Neural crest cell (in vitro differentiated cells): Measurements from ENCODE around the gene GRIK2. TPM values are rescaled to one million over a fixed set of nuclear protein-coding genes. Genes with fewer than 3 reads are reported as not detected.

Source experiments
- DNase-seq: peaks from one replicate; pipeline ENCODE4 v3.0.0; 2021; ENCODE audit warnings: low read depth, mixed read lengths, low spot score
- H3K27ac Mint-ChIP-seq: one replicate; pipeline ENCODE4 v1.8.0; 2021; ENCODE audit warnings: mild to moderate bottlenecking, mixed read lengths; ENCODE audit not compliant: unreplicated experiment
- H3K27me3 Mint-ChIP-seq: 2 replicates; pipeline ENCODE4 v1.8.0; 2021; ENCODE audit warnings: low read depth, mild to moderate bottlenecking, mixed read lengths
- H3K36me3 Mint-ChIP-seq: 2 replicates; pipeline ENCODE4 v1.8.0; 2021; ENCODE audit warnings: low read depth, mild to moderate bottlenecking, mixed read lengths
- H3K4me1 Mint-ChIP-seq: 2 replicates; pipeline ENCODE4 v1.8.0; 2021; ENCODE audit warnings: mixed read lengths
- H3K4me3 Mint-ChIP-seq: one replicate; pipeline ENCODE4 v1.8.0; 2021; ENCODE audit warnings: mild to moderate bottlenecking, mixed read lengths
- H3K9me3 Mint-ChIP-seq: 2 replicates; pipeline ENCODE4 v1.8.0; 2021; ENCODE audit warnings: mixed read lengths
- total RNA-seq: library from RNA; stranded (reverse); gene quantifications from 2 replicates; pipeline ENCODE4 v1.2.1, GENCODE V29; 2021
- TF ChIP-seq, protein P1 (sequence below): fragments of 200-600 bp; sonication (generic); conservative IDR thresholded peaks from 2 replicates; pipeline ENCODE4 v1.5.0; 2021; ENCODE audit warnings: antibody characterized with exemption, mild to moderate bottlenecking

GRIK2 gene
- total RNA-seq, 1 donor from 2014 or later: 10.5 TPM

DNA sequence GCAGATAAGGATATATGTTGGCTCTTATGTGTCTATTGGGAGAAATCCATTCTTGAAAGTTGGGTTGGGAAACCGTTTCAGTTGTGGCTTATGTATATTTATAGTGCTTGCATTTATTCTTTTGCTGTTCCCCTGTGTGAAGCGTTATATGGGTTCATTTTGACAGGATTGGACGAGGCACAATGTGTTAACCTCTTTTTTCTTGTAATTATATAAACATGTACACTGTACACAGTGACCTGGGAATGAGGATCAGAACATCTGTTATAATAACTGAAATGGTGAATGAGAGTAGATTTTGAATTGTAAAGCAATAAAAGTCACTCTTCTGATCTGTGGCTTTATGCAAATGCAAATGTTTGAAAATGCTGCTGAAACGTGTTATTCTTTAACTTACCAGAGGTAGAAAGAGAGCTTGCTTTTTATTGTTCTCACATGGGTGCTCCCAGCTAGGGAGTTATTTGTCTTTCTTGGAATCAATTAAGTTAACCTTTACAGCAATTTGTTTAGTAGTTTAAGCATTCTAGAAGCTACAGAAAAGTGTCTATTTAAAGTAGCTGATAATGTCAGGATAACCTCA lies 213.7 kb downstream of the GRIK2 start:
- peaks cover under 1% of the 10 kb centered on the region for H3K9me3 Mint-ChIP-seq
- H3K27me3 Mint-ChIP-seq: no peaks in the 10 kb centered on the region
- no peak for DNase-seq
- H3K4me3 Mint-ChIP-seq: no peak overlapping the region
- TF ChIP-seq, protein P1, sequence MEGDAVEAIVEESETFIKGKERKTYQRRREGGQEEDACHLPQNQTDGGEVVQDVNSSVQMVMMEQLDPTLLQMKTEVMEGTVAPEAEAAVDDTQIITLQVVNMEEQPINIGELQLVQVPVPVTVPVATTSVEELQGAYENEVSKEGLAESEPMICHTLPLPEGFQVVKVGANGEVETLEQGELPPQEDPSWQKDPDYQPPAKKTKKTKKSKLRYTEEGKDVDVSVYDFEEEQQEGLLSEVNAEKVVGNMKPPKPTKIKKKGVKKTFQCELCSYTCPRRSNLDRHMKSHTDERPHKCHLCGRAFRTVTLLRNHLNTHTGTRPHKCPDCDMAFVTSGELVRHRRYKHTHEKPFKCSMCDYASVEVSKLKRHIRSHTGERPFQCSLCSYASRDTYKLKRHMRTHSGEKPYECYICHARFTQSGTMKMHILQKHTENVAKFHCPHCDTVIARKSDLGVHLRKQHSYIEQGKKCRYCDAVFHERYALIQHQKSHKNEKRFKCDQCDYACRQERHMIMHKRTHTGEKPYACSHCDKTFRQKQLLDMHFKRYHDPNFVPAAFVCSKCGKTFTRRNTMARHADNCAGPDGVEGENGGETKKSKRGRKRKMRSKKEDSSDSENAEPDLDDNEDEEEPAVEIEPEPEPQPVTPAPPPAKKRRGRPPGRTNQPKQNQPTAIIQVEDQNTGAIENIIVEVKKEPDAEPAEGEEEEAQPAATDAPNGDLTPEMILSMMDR: no peak
- H3K27ac Mint-ChIP-seq: no peak overlapping the region
- H3K36me3 Mint-ChIP-seq: no peaks in the 10 kb centered on the region
- H3K4me1 Mint-ChIP-seq: peaks cover 6% of the 10 kb centered on the region

DNA sequence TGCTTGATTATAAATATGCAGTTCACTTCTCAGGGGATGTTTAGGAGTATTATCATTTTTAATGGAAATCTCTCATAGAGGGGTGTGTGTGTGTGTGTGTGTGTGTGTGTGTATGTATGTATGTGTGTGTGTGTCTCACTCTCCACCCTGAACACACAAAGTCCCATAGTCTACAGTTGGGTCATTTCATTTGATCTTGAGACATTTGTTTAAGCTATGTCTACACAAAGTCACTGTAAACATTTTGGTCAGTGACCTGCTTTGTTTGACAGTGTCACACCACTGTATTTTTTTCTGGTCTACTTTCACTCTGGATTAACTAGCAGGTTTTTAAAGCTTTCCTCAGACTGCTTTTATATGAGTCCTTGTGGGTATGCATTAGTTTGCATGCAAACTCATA lies 215.2 kb downstream of the GRIK2 start:
- H3K27ac Mint-ChIP-seq: no peak overlapping the region
- no peaks in the 10 kb centered on the region for H3K36me3 Mint-ChIP-seq
- no peaks in the 10 kb centered on the region for H3K9me3 Mint-ChIP-seq
- H3K27me3 Mint-ChIP-seq: no peaks in the 10 kb centered on the region
- H3K4me3 Mint-ChIP-seq: no peak overlapping the region
- H3K4me1 Mint-ChIP-seq: peaks cover 6% of the 10 kb centered on the region
- TF ChIP-seq, protein P1: no peak
- no peak for DNase-seq

DNA sequence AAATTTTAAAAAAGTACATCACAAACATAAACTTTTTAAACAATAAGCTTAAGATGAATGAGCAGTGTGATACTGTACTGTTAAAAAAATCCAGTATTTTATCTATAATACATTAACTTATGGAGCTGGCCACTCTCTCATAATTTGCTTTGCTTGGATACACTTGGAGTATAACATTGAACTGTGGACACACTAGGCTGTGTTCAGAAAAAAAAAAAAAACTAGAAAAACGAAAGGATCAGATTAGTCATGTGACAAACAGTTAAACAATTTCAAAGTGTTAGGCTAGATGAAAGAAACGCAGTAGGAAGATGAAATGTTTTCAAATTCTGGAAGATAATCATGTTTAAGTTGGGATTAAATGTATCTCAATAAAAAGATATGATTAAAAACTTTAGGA lies 220.0 kb downstream of the GRIK2 start:
- peaks cover 8% of the 10 kb centered on the region for H3K4me1 Mint-ChIP-seq
- H3K27ac Mint-ChIP-seq: no peak overlapping the region
- no peaks in the 10 kb centered on the region for H3K36me3 Mint-ChIP-seq
- no peaks in the 10 kb centered on the region for H3K27me3 Mint-ChIP-seq
- TF ChIP-seq, protein P1: no peak
- H3K9me3 Mint-ChIP-seq: no peaks in the 10 kb centered on the region
- no peak overlapping the region for H3K4me3 Mint-ChIP-seq
- DNase-seq: no peak

DNA sequence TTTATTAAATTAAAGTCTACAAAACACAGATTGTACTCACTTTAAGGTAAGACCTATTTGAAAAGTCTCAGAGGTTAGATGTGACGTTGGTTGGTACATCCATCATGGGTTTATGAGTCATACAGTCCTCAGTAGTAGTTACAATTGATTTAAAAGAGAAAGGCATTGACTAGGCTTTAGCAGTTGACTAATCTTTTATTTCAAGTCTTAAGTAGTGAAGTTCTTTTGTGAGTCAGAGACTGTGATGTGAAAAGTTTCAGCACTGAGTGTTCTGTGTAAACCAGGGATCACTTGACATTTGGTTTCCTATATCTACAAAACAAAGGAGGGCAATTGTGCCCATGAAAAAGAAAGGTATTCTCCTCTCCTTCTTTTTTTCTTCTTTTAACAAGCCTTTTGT lies 221.3 kb downstream of the GRIK2 start:
- Mint-ChIP-seq H3K9me3 (no peaks in the 10 kb centered on the region), H3K27me3 (no peaks in the 10 kb centered on the region), H3K4me3 (no peak overlapping the region), H3K36me3 (no peaks in the 10 kb centered on the region), H3K27ac (no peak overlapping the region), H3K4me1 (peaks cover 8% of the 10 kb centered on the region)
- TF ChIP-seq, protein P1: no peak
- no peak for DNase-seq

DNA sequence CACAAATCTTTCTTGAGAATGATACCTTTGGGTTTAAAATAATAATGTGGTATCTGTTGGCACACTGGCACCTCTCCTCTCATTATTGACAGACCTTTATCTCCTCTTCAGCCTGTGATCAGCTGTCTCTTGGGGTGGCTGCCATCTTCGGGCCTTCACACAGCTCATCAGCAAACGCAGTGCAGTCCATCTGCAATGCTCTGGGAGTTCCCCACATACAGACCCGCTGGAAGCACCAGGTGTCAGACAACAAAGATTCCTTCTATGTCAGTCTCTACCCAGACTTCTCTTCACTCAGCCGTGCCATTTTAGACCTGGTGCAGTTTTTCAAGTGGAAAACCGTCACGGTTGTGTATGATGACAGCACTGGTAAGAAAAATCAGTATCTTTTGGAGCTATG lies 232.8 kb downstream of the GRIK2 start:
- DNase-seq: no peak
- Mint-ChIP-seq H3K4me1 (no peaks in the 10 kb centered on the region), H3K4me3 (no peak overlapping the region), H3K9me3 (peaks cover 5% of the 10 kb centered on the region), H3K27me3 (no peaks in the 10 kb centered on the region), H3K27ac (no peak overlapping the region), H3K36me3 (no peaks in the 10 kb centered on the region)
- TF ChIP-seq, protein P1: no peak
